ENCODE data around the gene KRT75. TPM values are rescaled to one million over a fixed set of nuclear protein-coding genes. Genes with fewer than 3 reads are reported as not detected.
"Not testable (repeated sequence)": the region's sequence is repeated elsewhere in the genome, so short reads cannot be mapped to it uniquely, and the experiment has no call there.

KRT75 gene
- total RNA-seq, 1 experiment from 2014 or later = not detected

- WGBS (ENCODE audit: extremely low coverage, insufficient read length, low lambda C conversion rate) = no CpG with 5 or more reads among the region's 3 CpGs
- H4K91ac ChIP-seq (ENCODE audit: insufficient read length, low read depth, low read length) = no peak overlapping the region
- Mint-ChIP-seq H3K9me3 (no peaks in the 10 kb centered on the region; a peak in 1 of 5 replicates), H3K27me3 (ENCODE audit: low read depth) (peaks cover 26% of the 10 kb centered on the region), H3K36me3 (ENCODE audit: insufficient read depth in 1 of 3, low read depth in 3 of 3) (no peaks in the 10 kb centered on the region), H3K27ac (no peak overlapping the region), H3K4me3 (no peak overlapping the region), H3K4me1 (peaks cover 2 to 3% of the 10 kb centered on the region in 2 experiments)
- H2BK120ac ChIP-seq (ENCODE audit: low read depth, low read length, poor library complexity, severe bottlenecking) = no peak overlapping the region
- H3K4me1 ChIP-seq (ENCODE audit: insufficient read depth, low read length) = no peaks in the 10 kb centered on the region
- no peak overlapping the region for H4K5ac ChIP-seq (ENCODE audit: insufficient read length, low read depth, low read length)
- H3K4ac ChIP-seq (ENCODE audit: low read depth, low read length) = no peak overlapping the region
- H2BK15ac ChIP-seq (ENCODE audit: low read depth, low read length) = no peak overlapping the region
- no peak overlapping the region for H2BK5ac ChIP-seq (ENCODE audit: insufficient read length, low read length)
- no peak overlapping the region for H2BK12ac ChIP-seq (ENCODE audit: insufficient read length, low read depth, low read length)
- no peak overlapping the region for H2AK5ac ChIP-seq (ENCODE audit: insufficient read length, low read length)
- no peak overlapping the region for H4K8ac ChIP-seq (replicated peaks; ENCODE audit: insufficient read length, low read depth, low read length)
- no peaks in the 10 kb centered on the region for H3K23me2 ChIP-seq (ENCODE audit: insufficient read length, low read depth, low read length, poor library complexity, severe bottlenecking)
- no peaks in the 10 kb centered on the region for H3K79me1 ChIP-seq (ENCODE audit: insufficient read depth, low read depth, low read length, poor library complexity, severe bottlenecking)
- no peak overlapping the region for H2AFZ ChIP-seq (ENCODE audit: low read length)
- no peak overlapping the region for H3K23ac ChIP-seq (ENCODE audit: insufficient read length, low read depth, low read length)
- no peaks in the 10 kb centered on the region for H3K9me3 ChIP-seq (ENCODE audit: control insufficient read depth, low read depth, low read length)
- H3K56ac ChIP-seq (ENCODE audit: insufficient read length, low read depth, low read length) = no peak overlapping the region
- no peak overlapping the region for H3T11ph ChIP-seq (ENCODE audit: low read length)
- H3K27me3 ChIP-seq (ENCODE audit: insufficient read depth, low read length) = peaks cover 3% of the 10 kb centered on the region; the same call in 1 of the 2 replicates
- DNase-seq = no peak
- no peak overlapping the region for H3K18ac ChIP-seq (ENCODE audit: insufficient read length, low read depth, low read length)
- H3K27ac ChIP-seq (ENCODE audit: insufficient read length, low read depth, low read length) = no peak overlapping the region
- TF ChIP-seq CTCF (conservative IDR thresholded peaks at IDR 0.05) = no peak
- H4K20me1 ChIP-seq (ENCODE audit: control insufficient read depth, insufficient read depth, insufficient read length) = no peaks in the 10 kb centered on the region
- no peak overlapping the region for H2BK20ac ChIP-seq (ENCODE audit: low read depth, low read length, poor library complexity, severe bottlenecking)
- no peak overlapping the region for H3K4me2 ChIP-seq (ENCODE audit: insufficient read depth, insufficient read length, low read length)
- H3K79me2 ChIP-seq (ENCODE audit: insufficient read depth, low read length) = no peaks in the 10 kb centered on the region
- H3K9ac ChIP-seq (ENCODE audit: extremely low read depth, insufficient read length, low read length) = no peak overlapping the region
- no peak overlapping the region for H3K14ac ChIP-seq (ENCODE audit: insufficient read depth, low read length)
Measured at GRCh38 chr12:52448228-52448627, 14.1 kb upstream of the KRT75 start.

- Mint-ChIP-seq H3K4me1 (peaks cover 13% of the 10 kb centered on the region in 2 experiments), H3K27ac (peak overlapping the region in 1 of 3 experiments; percentile 62; a peak in 1 of 7 replicates), H3K27me3 (ENCODE audit: low read depth) (peaks cover 26% of the 10 kb centered on the region)
- not testable (repeated sequence) for H3K9me3 Mint-ChIP-seq; H4K8ac ChIP-seq (replicated peaks; ENCODE audit: insufficient read length, low read depth, low read length); H3K79me1 ChIP-seq (ENCODE audit: insufficient read depth, low read depth, low read length, poor library complexity, severe bottlenecking); H3K9me3 ChIP-seq (ENCODE audit: control insufficient read depth, low read depth, low read length); H3K18ac ChIP-seq (ENCODE audit: insufficient read length, low read depth, low read length); H2BK15ac ChIP-seq (ENCODE audit: low read depth, low read length); H3K23me2 ChIP-seq (ENCODE audit: insufficient read length, low read depth, low read length, poor library complexity, severe bottlenecking); H3K4me1 ChIP-seq (ENCODE audit: insufficient read depth, low read length); H3K4me2 ChIP-seq (ENCODE audit: insufficient read depth, insufficient read length, low read length); DNase-seq; H2AK5ac ChIP-seq (ENCODE audit: insufficient read length, low read length); H2BK12ac ChIP-seq (ENCODE audit: insufficient read length, low read depth, low read length); H3K27ac ChIP-seq (ENCODE audit: insufficient read length, low read depth, low read length); H2BK5ac ChIP-seq (ENCODE audit: insufficient read length, low read length); H3K4me3 Mint-ChIP-seq; H4K20me1 ChIP-seq (ENCODE audit: control insufficient read depth, insufficient read depth, insufficient read length); H3T11ph ChIP-seq (ENCODE audit: low read length); H4K91ac ChIP-seq (ENCODE audit: insufficient read length, low read depth, low read length); H3K27me3 ChIP-seq (ENCODE audit: insufficient read depth, low read length); H3K4ac ChIP-seq (ENCODE audit: low read depth, low read length); H3K36me3 Mint-ChIP-seq (ENCODE audit: insufficient read depth in 1 of 3, low read depth in 3 of 3); H3K56ac ChIP-seq (ENCODE audit: insufficient read length, low read depth, low read length); H2AFZ ChIP-seq (ENCODE audit: low read length); H3K79me2 ChIP-seq (ENCODE audit: insufficient read depth, low read length); H4K5ac ChIP-seq (ENCODE audit: insufficient read length, low read depth, low read length); H3K9ac ChIP-seq (ENCODE audit: extremely low read depth, insufficient read length, low read length); H2BK20ac ChIP-seq (ENCODE audit: low read depth, low read length, poor library complexity, severe bottlenecking); H2BK120ac ChIP-seq (ENCODE audit: low read depth, low read length, poor library complexity, severe bottlenecking); H3K23ac ChIP-seq (ENCODE audit: insufficient read length, low read depth, low read length); H3K14ac ChIP-seq (ENCODE audit: insufficient read depth, low read length)
- no CpG with 5 or more reads among the region's 11 CpGs for WGBS (ENCODE audit: extremely low coverage, insufficient read length, low lambda C conversion rate)
Measured at GRCh38 chr12:52447196-52447595, 13.0 kb upstream of the KRT75 start.
